ENCODE measurements around the gene C2CD2.

- TF ChIP-seq CTCF (IDR thresholded peaks at IDR 0.05; ENCODE audit: low read depth, low read length, poor library complexity, severe bottlenecking) (no peak), EZH2phosphoT487 (IDR thresholded peaks at IDR 0.05; ENCODE audit: borderline replicate concordance, low read length) (no peak)
Observed at GRCh38 chr21:41883582-41883981, 70.2 kb downstream of the C2CD2 start.
